22Rv1 (cell line): ENCODE results near the gene BNIP5.

Experiments
- CTCF ChIP-seq: fragments of 450-650 bp; IDR thresholded peaks from 2 replicates; pipeline ENCODE4 v1.5.1; 2017; ENCODE audit warnings: mild to moderate bottlenecking
- ZFX ChIP-seq: fragments of 450-650 bp; IDR thresholded peaks from 2 replicates; pipeline ENCODE4 v1.6.1; 2017; ENCODE audit warnings: antibody characterized with exemption, borderline replicate concordance

- TF ChIP-seq CTCF (no peak), ZFX (no peak)
Measured at GRCh38 chr6:36283608-36284007, 53.1 kb downstream of the BNIP5 start.
